GM04503 (cell line): ENCODE results near the gene BLOC1S5.

ENCODE experiments used
- DNase-seq: peaks from one replicate; pipeline ENCODE4 v3.0.0-alpha.2; 2012; ENCODE audit warnings: low read depth

The BLOC1S5 gene

GRCh38 chr6:8063761-8064637, at the start of gene BLOC1S5:
Gene BLOC1S5 (minus strand): TSS chr6:8064389. CDS start chr6:8064376, 13 bp downstream.
- peak; percentile 67 for DNase-seq

- DNase-seq: peak; percentile 19
Observed at GRCh38 chr6:8113131-8113654, 49.0 kb upstream of the BLOC1S5 start.

GRCh38 chr6:8110725-8111124, 46.5 kb upstream of the BLOC1S5 start:
- no peak for DNase-seq

GRCh38 chr6:8110117-8110721, 46.0 kb upstream of the BLOC1S5 start:
- DNase-seq: no peak

- DNase-seq: no peak
Observed at GRCh38 chr6:8108759-8109539, 44.8 kb upstream of the BLOC1S5 start.

GRCh38 chr6:8108031-8108660, 44.0 kb upstream of the BLOC1S5 start:
- DNase-seq: peak; percentile 79

GRCh38 chr6:8105791-8106190, 41.6 kb upstream of the BLOC1S5 start:
- no peak for DNase-seq

- no peak for DNase-seq
Observed at GRCh38 chr6:8103726-8104125, 39.5 kb upstream of the BLOC1S5 start.

GRCh38 chr6:8102122-8102958, 38.2 kb upstream of the BLOC1S5 start, which contains the start of gene EEF1E1:
Gene EEF1E1 (minus strand): TSS chr6:8102548. CDS start chr6:8102521, 27 bp downstream.
- DNase-seq: peak; percentile 70

- no peak for DNase-seq
Observed at GRCh38 chr6:8100159-8100854, 36.1 kb upstream of the BLOC1S5 start.

- DNase-seq: no peak
Observed at GRCh38 chr6:8090650-8091049, 26.5 kb upstream of the BLOC1S5 start.

GRCh38 chr6:8088886-8089285, 24.7 kb upstream of the BLOC1S5 start:
- no peak for DNase-seq

- DNase-seq: no peak
Observed at GRCh38 chr6:8087870-8088754, 23.9 kb upstream of the BLOC1S5 start.

GRCh38 chr6:8086755-8087306, 22.6 kb upstream of the BLOC1S5 start:
- DNase-seq: no peak

GRCh38 chr6:8085053-8085511, 20.9 kb upstream of the BLOC1S5 start:
- peak; percentile 74 for DNase-seq

GRCh38 chr6:8084586-8084985, 20.4 kb upstream of the BLOC1S5 start:
- no peak for DNase-seq

- peak; percentile 76 for DNase-seq
Observed at GRCh38 chr6:8082954-8083858, 19.0 kb upstream of the BLOC1S5 start.

GRCh38 chr6:8082572-8082953, 18.4 kb upstream of the BLOC1S5 start:
- DNase-seq: no peak
